Fibroblast of lung (primary cell): Measurements from ENCODE around the gene HNRNPL. TPM values are rescaled to one million over a fixed set of nuclear protein-coding genes. Genes with fewer than 3 reads are reported as not detected.

Experiments used
- DNase-seq, 2 donors: peaks; one replicate each; pipeline versions ENCODE4 v3.0.0 to v3.0.0-alpha.2; 2010; ENCODE audit warnings: low read depth in 2 of 2
- H2AFZ ChIP-seq: 2 replicates; pipeline ENCODE4 v1.5.1; 2012; ENCODE audit warnings: low read length, control low read depth, inconsistent platforms
- H3K27ac ChIP-seq: 2 replicates; pipeline ENCODE4 v1.5.1; 2011; ENCODE audit warnings: low read length, control low read depth; ENCODE audit not compliant: insufficient read depth
- H3K27me3 ChIP-seq: 2 replicates; pipeline ENCODE4 v1.5.1; 2011; ENCODE audit warnings: mild to moderate bottlenecking, low read length; ENCODE audit not compliant: control insufficient read depth, insufficient read depth
- H3K36me3 ChIP-seq: 2 replicates; pipeline ENCODE4 v1.5.1; 2011; ENCODE audit warnings: low read length; ENCODE audit not compliant: control insufficient read depth, insufficient read depth
- H3K4me1 ChIP-seq: 2 replicates; pipeline ENCODE4 v1.5.1; 2011; ENCODE audit warnings: low read length; ENCODE audit not compliant: control insufficient read depth, insufficient read depth; ENCODE audit errors: extremely low read depth
- H3K4me2 ChIP-seq: 2 replicates; pipeline ENCODE4 v1.5.1; 2011; ENCODE audit warnings: low read length, control low read depth; ENCODE audit not compliant: insufficient read depth; ENCODE audit errors: extremely low read depth
- H3K4me3 ChIP-seq, 4 experiments: fragments of 200-600 bp in 1 of 4; sonication (generic) in 1 of 4; replicated peaks in 1 of 4; 2 replicates each; pipeline ENCODE4 v1.5.1; 2011 to 2016; ENCODE audit warnings: low read length in 4 of 4, low read depth in 3 of 4, mild to moderate bottlenecking in 3 of 4, control low read depth in 2 of 4, inconsistent platforms in 1 of 4, mixed read lengths in 1 of 4; ENCODE audit not compliant: insufficient read depth in 1 of 4; ENCODE audit errors: control extremely low read depth in 1 of 4
- H3K79me2 ChIP-seq: 2 replicates; pipeline ENCODE4 v1.5.1; 2012; ENCODE audit warnings: mild to moderate bottlenecking, low read length, inconsistent platforms; ENCODE audit not compliant: control insufficient read depth, insufficient read depth
- H3K9ac ChIP-seq: 2 replicates; pipeline ENCODE4 v1.5.1; 2011; ENCODE audit warnings: mild to moderate bottlenecking, low read length, control low read depth; ENCODE audit not compliant: insufficient read depth
- H3K9me3 ChIP-seq: 2 replicates; pipeline ENCODE4 v1.5.1; 2012; ENCODE audit warnings: low read depth, low read length; ENCODE audit not compliant: control insufficient read depth, insufficient read depth
- H4K20me1 ChIP-seq: 2 replicates; pipeline ENCODE4 v1.5.1; 2011; ENCODE audit warnings: low read length; ENCODE audit not compliant: control insufficient read depth, insufficient read depth; ENCODE audit errors: extremely low read depth
- CTCF ChIP-seq, 2 donors: IDR thresholded peaks in 1 of 2; conservative IDR thresholded peaks in 1 of 2; 1 replicate in 1 of 2; 2 replicates in 1 of 2; pipeline ENCODE4 v1.5.1; 2011 to 2012; ENCODE audit warnings: low read length in 2 of 2, control low read depth in 1 of 2, inconsistent platforms in 1 of 2, low read depth in 1 of 2, mild to moderate bottlenecking in 1 of 2
- EZH2 ChIP-seq: IDR thresholded peaks from 2 replicates; pipeline ENCODE4 v1.5.1; 2012; ENCODE audit warnings: low read length, control low read depth, mild to moderate bottlenecking; ENCODE audit errors: missing control alignments
- polyA plus RNA-seq, 2 donors: library from polyadenylated mRNA; depleted of rRNA in 1 of 2; stranded (reverse) in 1 of 2; unstranded in 1 of 2; fragments of >200 nt; gene quantifications; 2 replicates each; pipeline ENCODE4 v1.2.1, GENCODE V29; 2011 to 2012; ENCODE audit warnings: missing spikeins in 1 of 2
- total RNA-seq: library from RNA; depleted of rRNA; stranded (reverse); fragments of >200 nt; gene quantifications from 2 replicates; pipeline ENCODE4 v1.2.1, GENCODE V29; 2014

The HNRNPL gene
- total and polyA plus RNA-seq, 2 donors (not counting 1 experiment from before 2014, with no cell fraction given): 184 to 189 TPM

GRCh38 chr19:38852231-38853044, 2.7 kb upstream of the HNRNPL start:
- Histone ChIP-seq H2AFZ (peak overlapping the region; percentile 74), H3K36me3 (peaks cover 3% of the 10 kb centered on the region), H3K9me3 (no peaks in the 10 kb centered on the region), H3K27me3 (no peaks in the 10 kb centered on the region), H3K4me1 (peaks cover 11% of the 10 kb centered on the region), H3K4me2 (peak overlapping the region; percentile 38), H3K9ac (peak overlapping the region; percentile 83), H3K4me3 (peak overlapping the region; percentile 64 to 87 (median 74)), H3K79me2 (peaks cover 17% of the 10 kb centered on the region), H4K20me1 (no peaks in the 10 kb centered on the region), H3K27ac (peak overlapping the region; percentile 91)
- DNase-seq: peak; percentile 60 to 69
- no peak for TF ChIP-seq CTCF (conservative IDR thresholded peaks at IDR 0.05 in 1 of 2, IDR thresholded peaks at IDR 0.05 in 1 of 2; ENCODE audit: low read depth in 1 of 2, low read length in 2 of 2)
- no peak for TF ChIP-seq EZH2

GRCh38 chr19:38851622-38852230, 1.9 kb upstream of the HNRNPL start:
- Histone ChIP-seq H3K4me3 (peak overlapping the region; percentile 68 to 82 (median 73)), H4K20me1 (no peaks in the 10 kb centered on the region), H3K27me3 (no peaks in the 10 kb centered on the region), H3K36me3 (peaks cover 5% of the 10 kb centered on the region), H3K4me1 (peaks cover 11% of the 10 kb centered on the region), H3K9ac (peak overlapping the region; percentile 83), H3K27ac (peak overlapping the region; percentile 95), H3K79me2 (peaks cover 24% of the 10 kb centered on the region), H2AFZ (no peak overlapping the region), H3K4me2 (peak overlapping the region; percentile 100), H3K9me3 (no peaks in the 10 kb centered on the region)
- TF ChIP-seq EZH2: no peak
- TF ChIP-seq CTCF (conservative IDR thresholded peaks at IDR 0.05 in 1 of 2, IDR thresholded peaks at IDR 0.05 in 1 of 2; ENCODE audit: low read depth in 1 of 2, low read length in 2 of 2): no peak
- DNase-seq: peak; percentile 85 to 90

- Histone ChIP-seq H2AFZ (peak overlapping the region; percentile 48), H3K4me1 (peaks cover 11% of the 10 kb centered on the region), H3K9ac (peak overlapping the region; percentile 57), H3K27me3 (no peaks in the 10 kb centered on the region), H3K9me3 (no peaks in the 10 kb centered on the region), H4K20me1 (no peaks in the 10 kb centered on the region), H3K36me3 (peaks cover 8% of the 10 kb centered on the region), H3K79me2 (peaks cover 29% of the 10 kb centered on the region), H3K4me3 (peak overlapping the region; percentile 68 to 82 (median 73)), H3K4me2 (peak overlapping the region; percentile 100), H3K27ac (peak overlapping the region; percentile 95)
- DNase-seq: no peak
- no peak for TF ChIP-seq EZH2
- no peak for TF ChIP-seq CTCF (conservative IDR thresholded peaks at IDR 0.05 in 1 of 2, IDR thresholded peaks at IDR 0.05 in 1 of 2; ENCODE audit: low read depth in 1 of 2, low read length in 2 of 2)
Measured at GRCh38 chr19:38850976-38851621, 1.3 kb upstream of the HNRNPL start.
